Measurements from ENCODE around the gene SLC35G2. TPM values are rescaled to one million over a fixed set of nuclear protein-coding genes. Genes with fewer than 3 reads are reported as not detected.
"Not testable (repeated sequence)": the region's sequence is repeated elsewhere in the genome, so short reads cannot be mapped to it uniquely, and the experiment has no call there.

Gene SLC35G2
- total and polyA plus RNA-seq, 4 donors, result 3.6 to 9.1 (median 5.7) TPM

- 39 to 42% methylated on average over 4 of the region's 4 CpGs for WGBS, 2 donors
- ATAC-seq (ENCODE audit: insufficient read depth, low FRiP score) (no peak), DNase-seq (no peak)
- H3K4me1 ChIP-seq (ENCODE audit: control insufficient read depth in 5 of 5, insufficient read depth in 5 of 5, low read length in 5 of 5), result peaks cover 0 to 13% (median 0%) of the 10 kb centered on the region in 5 donors
- no peak overlapping the region for H3K4me3 ChIP-seq
- H3K27ac ChIP-seq (ENCODE audit: low read depth in 1 of 2, low read length in 1 of 2), result no peak overlapping the region
- no peaks in the 10 kb centered on the region for H3K9me3 ChIP-seq (ENCODE audit: control insufficient read depth in 4 of 4, insufficient read depth in 3 of 4, low read length in 3 of 4)
- H3K9ac ChIP-seq (ENCODE audit: insufficient read depth in 1 of 2, low read length in 2 of 2), result no peak overlapping the region
- H3K27me3 ChIP-seq (ENCODE audit: control insufficient read depth in 3 of 3, insufficient read depth in 3 of 3, low read length in 2 of 3), result no peaks in the 10 kb centered on the region
- no peak for TF ChIP-seq CTCF (IDR thresholded peaks at IDR 0.05; ENCODE audit: control extremely low read depth, extremely low read depth)
- peaks cover 0 to 3% (median under 1%) of the 10 kb centered on the region in 4 donors for H3K36me3 ChIP-seq (ENCODE audit: control insufficient read depth in 4 of 4, insufficient read depth in 4 of 4, low read length in 4 of 4)
Measured at GRCh38 chr3:136898549-136898948, 79.6 kb downstream of the SLC35G2 start.

GRCh38 chr3:136898954-136899353 is 80.0 kb downstream of the SLC35G2 start:
- H3K4me1 ChIP-seq (ENCODE audit: control insufficient read depth in 5 of 5, insufficient read depth in 5 of 5, low read length in 5 of 5), result peaks cover 0 to 9% (median 0%) of the 10 kb centered on the region in 5 donors
- ATAC-seq (ENCODE audit: insufficient read depth, low FRiP score) (no peak), DNase-seq (no peak)
- H3K27me3 ChIP-seq (ENCODE audit: control insufficient read depth in 3 of 3, insufficient read depth in 3 of 3, low read length in 2 of 3), result no peaks in the 10 kb centered on the region
- H3K4me3 ChIP-seq, result no peak overlapping the region
- WGBS, 2 donors, result 83 to 86% methylated on average over 2 of the region's 2 CpGs
- H3K27ac ChIP-seq (ENCODE audit: low read depth in 1 of 2, low read length in 1 of 2), result no peak overlapping the region
- H3K9me3 ChIP-seq (ENCODE audit: control insufficient read depth in 4 of 4, insufficient read depth in 3 of 4, low read length in 3 of 4), result peaks cover 0 to under 1% (median 0%) of the 10 kb centered on the region in 4 donors
- no peak overlapping the region for H3K9ac ChIP-seq (ENCODE audit: insufficient read depth in 1 of 2, low read length in 2 of 2)
- no peak for TF ChIP-seq CTCF (IDR thresholded peaks at IDR 0.05; ENCODE audit: control extremely low read depth, extremely low read depth)
- H3K36me3 ChIP-seq (ENCODE audit: control insufficient read depth in 4 of 4, insufficient read depth in 4 of 4, low read length in 4 of 4), result peaks cover 0 to 3% (median under 1%) of the 10 kb centered on the region in 4 donors

GRCh38 chr3:136899622-136900158 is 80.8 kb downstream of the SLC35G2 start:
- H3K36me3 ChIP-seq (ENCODE audit: control insufficient read depth in 4 of 4, insufficient read depth in 4 of 4, low read length in 4 of 4), result peaks cover 0 to 3% (median under 1%) of the 10 kb centered on the region in 4 donors
- DNase-seq (no peak), ATAC-seq (ENCODE audit: insufficient read depth, low FRiP score) (no peak)
- no peaks in the 10 kb centered on the region for H3K27me3 ChIP-seq (ENCODE audit: control insufficient read depth in 3 of 3, insufficient read depth in 3 of 3, low read length in 2 of 3)
- 72 to 74% methylated on average over 2 of the region's 2 CpGs for WGBS, 2 donors
- H3K9me3 ChIP-seq (ENCODE audit: control insufficient read depth in 4 of 4, insufficient read depth in 3 of 4, low read length in 3 of 4), result peaks cover 0 to 5% (median 2%) of the 10 kb centered on the region in 4 donors
- no peak overlapping the region for H3K27ac ChIP-seq (ENCODE audit: low read depth in 1 of 2, low read length in 1 of 2)
- no peak overlapping the region for H3K9ac ChIP-seq (ENCODE audit: insufficient read depth in 1 of 2, low read length in 2 of 2)
- no peak overlapping the region for H3K4me3 ChIP-seq
- peaks cover 0 to 3% (median 0%) of the 10 kb centered on the region in 5 donors for H3K4me1 ChIP-seq (ENCODE audit: control insufficient read depth in 5 of 5, insufficient read depth in 5 of 5, low read length in 5 of 5)
- no peak for TF ChIP-seq CTCF (IDR thresholded peaks at IDR 0.05; ENCODE audit: control extremely low read depth, extremely low read depth)

- not testable (repeated sequence) for H3K36me3 ChIP-seq (ENCODE audit: control insufficient read depth in 4 of 4, insufficient read depth in 4 of 4, low read length in 4 of 4); H3K27ac ChIP-seq (ENCODE audit: low read depth in 1 of 2, low read length in 1 of 2); H3K27me3 ChIP-seq (ENCODE audit: control insufficient read depth in 3 of 3, insufficient read depth in 3 of 3, low read length in 2 of 3); H3K9ac ChIP-seq (ENCODE audit: insufficient read depth in 1 of 2, low read length in 2 of 2); ATAC-seq (ENCODE audit: insufficient read depth, low FRiP score); H3K4me1 ChIP-seq (ENCODE audit: control insufficient read depth in 5 of 5, insufficient read depth in 5 of 5, low read length in 5 of 5); DNase-seq; H3K4me3 ChIP-seq; H3K9me3 ChIP-seq (ENCODE audit: control insufficient read depth in 4 of 4, insufficient read depth in 3 of 4, low read length in 3 of 4)
- WGBS, 2 donors, result 69 to 89% methylated on average over 1 of the region's 1 CpG
Measured at GRCh38 chr3:136900694-136901093, 81.8 kb downstream of the SLC35G2 start.
